Lung (tissue), 12 donors: ENCODE measurements around the gene MUC2. TPM values are rescaled to one million over a fixed set of nuclear protein-coding genes. Genes with fewer than 3 reads are reported as not detected.
A peak's percentile ranks its signal among the peaks of the same experiment; 100 is the strongest.

Source experiments
- ATAC-seq: fragments of 200-7000 bp; cut with Tn5 transposase; one replicate; pipeline ENCODE4 v1.9.1; 2020; ENCODE audit warnings: moderate number of reproducible peaks; ENCODE audit not compliant: insufficient read depth, low FRiP score
- DNase-seq, 3 donors: peaks; one replicate each; pipeline ENCODE4 v3.0.0-alpha.2; 2013 to 2017
- H3K27ac ChIP-seq, 2 donors: one replicate each; pipeline ENCODE4 v1.5.1; 2013; ENCODE audit warnings: mild to moderate bottlenecking in 2 of 2, moderate library complexity in 2 of 2, control low read depth in 1 of 2, inconsistent platforms in 1 of 2, low read depth in 1 of 2, low read length in 1 of 2
- H3K27me3 ChIP-seq, 3 donors: one replicate each; pipeline ENCODE4 v1.5.1; 2013; ENCODE audit warnings: low read length in 2 of 3; ENCODE audit not compliant: control insufficient read depth in 3 of 3, insufficient read depth in 3 of 3
- H3K36me3 ChIP-seq, 4 donors: one replicate each; pipeline ENCODE4 v1.5.1; 2013; ENCODE audit warnings: low read length in 4 of 4, mild to moderate bottlenecking in 1 of 4, moderate library complexity in 1 of 4; ENCODE audit not compliant: control insufficient read depth in 4 of 4, insufficient read depth in 4 of 4
- H3K4me1 ChIP-seq, 5 donors: one replicate each; pipeline ENCODE4 v1.5.1; 2013; ENCODE audit warnings: low read length in 5 of 5, mild to moderate bottlenecking in 2 of 5, moderate library complexity in 1 of 5; ENCODE audit not compliant: control insufficient read depth in 5 of 5, insufficient read depth in 5 of 5
- H3K4me3 ChIP-seq: one replicate; pipeline ENCODE4 v1.5.1; 2013; ENCODE audit warnings: mild to moderate bottlenecking, control low read depth, moderate library complexity
- H3K9ac ChIP-seq, 2 donors: one replicate each; pipeline ENCODE4 v1.5.1; 2013; ENCODE audit warnings: low read length in 2 of 2, control low read depth in 1 of 2; ENCODE audit not compliant: insufficient read depth in 1 of 2
- H3K9me3 ChIP-seq, 4 donors: one replicate each; pipeline ENCODE4 v1.5.1; 2013; ENCODE audit warnings: low read length in 3 of 4, mild to moderate bottlenecking in 1 of 4, moderate library complexity in 1 of 4; ENCODE audit not compliant: control insufficient read depth in 4 of 4, insufficient read depth in 3 of 4
- WGBS, 2 donors: extraction: QIAGEN DNeasy Blood & Tissue Kit; methylation state at CpG; one replicate each; pipeline ENCODE4 v1.1.7; 2013; 5-methylcytosine and 5-hydroxymethylcytosine counted together
- polyA plus RNA-seq, 2 donors: library from polyadenylated mRNA; stranded (reverse); fragments of 200-250 nt; gene quantifications; one replicate each; pipeline ENCODE4 v1.2.1, GENCODE V29; 2013
- total RNA-seq, 2 donors: library from RNA; depleted of rRNA in 1 of 2; stranded (reverse); fragments of >200 nt in 1 of 2; gene quantifications; one replicate each; pipeline ENCODE4 v1.2.1, GENCODE V29; 2014 to 2021
- TF ChIP-seq, protein P1 (sequence below): IDR thresholded peaks from 2 replicates; pipeline ENCODE4 v1.5.1; 2012; ENCODE audit warnings: mild to moderate bottlenecking; ENCODE audit errors: control extremely low read depth, extremely low read depth
- donor health status: control.
- donor health status: control.
- donor health status: Bipolar disorder and iron deficiency.
- donor health status: healthy.
- donor health status: DM: yes; HTN: yes; CAD: no.

The MUC2 gene
- total and polyA plus RNA-seq, 4 donors = 0.03 to 0.43 (median 0.30) TPM

DNA sequence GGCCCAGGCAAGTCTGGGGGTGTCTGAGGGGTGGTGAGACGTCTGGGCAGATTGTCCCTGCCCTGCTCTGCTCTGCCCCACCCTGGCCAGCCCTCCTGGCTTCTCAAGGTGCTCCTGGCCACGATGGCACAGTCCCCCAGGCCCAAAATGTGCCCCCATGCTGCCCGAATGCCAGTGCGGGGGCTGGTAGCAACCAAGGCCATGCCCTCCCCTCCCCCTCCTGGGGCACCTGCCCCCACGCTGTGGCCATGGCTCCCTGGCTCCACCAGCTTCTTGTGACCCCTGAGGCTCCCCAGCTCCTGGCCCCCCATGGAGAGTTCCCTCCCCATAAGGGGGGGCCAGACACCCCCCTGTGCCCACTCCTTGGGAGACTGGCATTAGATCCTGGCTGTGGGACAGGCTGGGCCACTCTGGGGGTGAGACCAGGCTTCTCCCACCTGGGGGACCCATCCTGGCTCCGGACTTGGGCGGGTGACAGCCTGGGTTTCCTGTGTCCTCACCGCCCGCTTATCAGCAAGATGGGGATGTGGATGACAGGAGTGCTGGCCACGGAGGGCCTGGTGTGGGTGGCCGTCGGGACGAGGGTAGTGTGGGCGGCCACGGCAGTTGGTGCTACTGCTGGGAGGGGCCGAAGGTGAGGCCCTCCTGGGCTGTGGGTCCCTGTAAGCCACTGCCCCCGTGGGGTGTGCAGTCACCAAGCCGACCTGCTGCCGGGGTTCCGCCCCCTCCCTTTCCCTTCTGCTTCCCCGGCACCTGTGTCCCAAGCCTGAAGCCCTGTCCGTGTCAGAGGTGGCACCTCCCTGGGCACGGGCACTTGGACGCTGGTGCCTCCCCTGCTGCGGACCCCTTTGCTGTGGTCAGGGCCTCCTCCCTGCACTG lies 22.3 kb upstream of the MUC2 start:
- WGBS, 2 donors = 85% methylated on average over 23 to 25 of the region's 25 CpGs
- no peak for ATAC-seq

DNA sequence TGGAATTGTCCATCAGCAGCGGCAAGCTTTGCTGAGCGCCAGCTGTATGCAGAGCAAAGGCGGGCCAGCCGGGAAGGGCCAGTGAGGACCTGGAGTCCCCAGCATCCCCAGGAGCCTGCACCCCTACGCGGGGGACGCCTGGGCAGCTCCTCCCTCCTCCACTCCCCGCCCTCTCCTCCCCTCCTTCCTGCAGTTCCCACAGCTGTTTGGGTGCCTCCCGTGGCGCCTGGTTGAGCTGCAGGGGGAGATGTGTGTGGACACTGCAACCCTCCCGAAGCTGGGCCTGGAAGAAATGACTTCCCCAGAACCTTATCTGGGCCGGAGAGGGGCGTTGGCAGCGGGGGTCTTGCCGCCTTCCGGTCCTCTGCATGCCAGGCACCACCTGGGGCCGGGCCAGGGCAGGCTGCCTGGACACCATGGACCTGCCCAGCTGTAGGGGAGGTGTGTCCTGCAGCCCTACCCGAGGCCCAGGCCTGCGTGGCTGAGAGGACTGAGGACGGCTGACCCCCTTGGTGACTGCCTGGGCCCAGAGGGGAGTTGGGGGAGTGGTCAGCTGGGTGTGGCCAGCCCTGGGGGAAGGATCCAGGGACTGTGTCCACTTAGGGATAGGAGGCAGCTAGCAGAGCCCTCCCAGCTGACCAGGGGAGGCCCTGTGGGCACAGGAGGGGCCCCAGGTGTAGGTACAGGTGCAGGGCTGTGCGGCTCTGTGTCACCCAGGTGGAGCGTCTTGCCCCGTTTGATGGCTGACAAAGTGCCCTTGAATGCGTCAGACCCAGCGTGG lies 21.4 kb upstream of the MUC2 start:
- peaks cover 0 to 12% (median 0%) of the 10 kb centered on the region in 5 donors for H3K4me1 ChIP-seq
- TF ChIP-seq, protein P1, sequence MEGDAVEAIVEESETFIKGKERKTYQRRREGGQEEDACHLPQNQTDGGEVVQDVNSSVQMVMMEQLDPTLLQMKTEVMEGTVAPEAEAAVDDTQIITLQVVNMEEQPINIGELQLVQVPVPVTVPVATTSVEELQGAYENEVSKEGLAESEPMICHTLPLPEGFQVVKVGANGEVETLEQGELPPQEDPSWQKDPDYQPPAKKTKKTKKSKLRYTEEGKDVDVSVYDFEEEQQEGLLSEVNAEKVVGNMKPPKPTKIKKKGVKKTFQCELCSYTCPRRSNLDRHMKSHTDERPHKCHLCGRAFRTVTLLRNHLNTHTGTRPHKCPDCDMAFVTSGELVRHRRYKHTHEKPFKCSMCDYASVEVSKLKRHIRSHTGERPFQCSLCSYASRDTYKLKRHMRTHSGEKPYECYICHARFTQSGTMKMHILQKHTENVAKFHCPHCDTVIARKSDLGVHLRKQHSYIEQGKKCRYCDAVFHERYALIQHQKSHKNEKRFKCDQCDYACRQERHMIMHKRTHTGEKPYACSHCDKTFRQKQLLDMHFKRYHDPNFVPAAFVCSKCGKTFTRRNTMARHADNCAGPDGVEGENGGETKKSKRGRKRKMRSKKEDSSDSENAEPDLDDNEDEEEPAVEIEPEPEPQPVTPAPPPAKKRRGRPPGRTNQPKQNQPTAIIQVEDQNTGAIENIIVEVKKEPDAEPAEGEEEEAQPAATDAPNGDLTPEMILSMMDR = no peak
- H3K9ac ChIP-seq = no peak overlapping the region
- H3K4me3 ChIP-seq = no peak overlapping the region
- WGBS, 2 donors = 71 to 86% methylated on average over 24 to 25 of the region's 25 CpGs
- no peaks in the 10 kb centered on the region for H3K36me3 ChIP-seq
- no peaks in the 10 kb centered on the region for H3K9me3 ChIP-seq
- ATAC-seq = no peak
- no peak overlapping the region for H3K27ac ChIP-seq
- no peaks in the 10 kb centered on the region for H3K27me3 ChIP-seq
- peak in 1 of 3 donors; percentile 8 for DNase-seq

More for the DNA sequence above, 22.3 kb upstream of the MUC2 start:
- Histone ChIP-seq H3K9me3 (no peaks in the 10 kb centered on the region), H3K27ac (no peak overlapping the region), H3K9ac (no peak overlapping the region), H3K4me3 (no peak overlapping the region), H3K36me3 (no peaks in the 10 kb centered on the region), H3K4me1 (peaks cover 0 to 12% (median 0%) of the 10 kb centered on the region in 5 donors), H3K27me3 (no peaks in the 10 kb centered on the region)
- TF ChIP-seq, protein P1 = no peak
- no peak for DNase-seq

DNA sequence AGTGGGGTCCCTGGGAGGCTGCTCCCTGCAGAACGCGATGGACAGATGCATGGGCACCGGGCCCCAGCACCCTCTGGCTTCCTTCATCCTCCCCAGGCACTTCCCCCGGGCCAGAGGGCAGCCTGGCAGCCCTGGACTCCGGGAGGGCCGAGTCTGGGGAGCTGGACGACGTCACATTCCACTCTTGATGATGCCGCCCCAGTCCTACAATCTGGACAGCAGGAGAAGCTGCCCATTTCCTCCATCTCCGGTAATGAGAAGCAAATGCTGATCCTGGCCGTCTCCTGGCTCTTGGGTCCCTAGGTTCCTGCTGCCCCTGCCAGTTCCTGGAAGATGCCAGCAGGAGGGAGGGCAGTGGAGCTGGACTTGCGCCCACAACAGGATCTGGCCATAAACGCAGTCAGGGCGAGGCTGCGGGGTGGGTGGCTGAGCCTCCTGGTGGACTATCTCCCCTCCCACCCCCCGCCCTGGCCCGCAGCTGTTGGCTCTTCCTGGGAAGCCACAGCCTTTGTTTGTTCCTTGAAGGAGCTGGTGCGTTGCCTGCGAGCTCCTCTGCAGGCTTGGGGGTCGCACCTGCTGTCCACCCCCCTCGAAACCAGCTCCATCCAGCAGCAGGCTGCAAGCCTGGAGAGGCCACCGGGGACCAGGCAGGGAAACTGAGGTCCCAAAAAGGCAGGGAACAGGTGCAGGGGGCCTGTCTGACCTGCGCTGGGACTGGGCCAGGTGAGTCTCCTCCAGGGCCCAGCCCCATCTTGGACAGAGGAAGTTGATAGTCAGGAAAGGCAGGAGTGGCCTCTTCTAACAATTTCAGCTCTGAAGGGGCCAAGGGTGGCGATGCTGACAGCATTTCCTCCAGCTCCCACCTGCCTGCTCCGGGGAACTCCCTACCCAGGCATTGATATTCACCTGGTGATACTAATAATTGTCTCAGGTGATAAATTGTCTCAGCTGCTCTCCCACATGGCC lies 20.2 kb upstream of the MUC2 start:
- ATAC-seq (no peak), DNase-seq (peak in 1 of 3 donors; percentile 10)
- WGBS, 2 donors = 50 to 69% methylated on average over 23 to 25 of the region's 25 CpGs
- Histone ChIP-seq H3K4me3 (no peak overlapping the region), H3K9ac (no peak overlapping the region), H3K36me3 (no peaks in the 10 kb centered on the region), H3K27ac (no peak overlapping the region), H3K4me1 (peaks cover 0 to 12% (median 0%) of the 10 kb centered on the region in 5 donors), H3K27me3 (no peaks in the 10 kb centered on the region), H3K9me3 (no peaks in the 10 kb centered on the region)
- TF ChIP-seq, protein P1 = no peak
